Measurements from ENCODE around the gene RASD2. TPM values are rescaled to one million over a fixed set of nuclear protein-coding genes. Genes with fewer than 3 reads are reported as not detected.
A peak's percentile ranks its signal among the peaks of the same experiment; 100 is the strongest.
"Not testable (repeated sequence)": the region's sequence is repeated elsewhere in the genome, so short reads cannot be mapped to it uniquely, and the experiment has no call there.

The RASD2 gene, protein sequence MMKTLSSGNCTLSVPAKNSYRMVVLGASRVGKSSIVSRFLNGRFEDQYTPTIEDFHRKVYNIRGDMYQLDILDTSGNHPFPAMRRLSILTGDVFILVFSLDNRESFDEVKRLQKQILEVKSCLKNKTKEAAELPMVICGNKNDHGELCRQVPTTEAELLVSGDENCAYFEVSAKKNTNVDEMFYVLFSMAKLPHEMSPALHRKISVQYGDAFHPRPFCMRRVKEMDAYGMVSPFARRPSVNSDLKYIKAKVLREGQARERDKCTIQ
- not detected in 2 replicates for total RNA-seq

DNA sequence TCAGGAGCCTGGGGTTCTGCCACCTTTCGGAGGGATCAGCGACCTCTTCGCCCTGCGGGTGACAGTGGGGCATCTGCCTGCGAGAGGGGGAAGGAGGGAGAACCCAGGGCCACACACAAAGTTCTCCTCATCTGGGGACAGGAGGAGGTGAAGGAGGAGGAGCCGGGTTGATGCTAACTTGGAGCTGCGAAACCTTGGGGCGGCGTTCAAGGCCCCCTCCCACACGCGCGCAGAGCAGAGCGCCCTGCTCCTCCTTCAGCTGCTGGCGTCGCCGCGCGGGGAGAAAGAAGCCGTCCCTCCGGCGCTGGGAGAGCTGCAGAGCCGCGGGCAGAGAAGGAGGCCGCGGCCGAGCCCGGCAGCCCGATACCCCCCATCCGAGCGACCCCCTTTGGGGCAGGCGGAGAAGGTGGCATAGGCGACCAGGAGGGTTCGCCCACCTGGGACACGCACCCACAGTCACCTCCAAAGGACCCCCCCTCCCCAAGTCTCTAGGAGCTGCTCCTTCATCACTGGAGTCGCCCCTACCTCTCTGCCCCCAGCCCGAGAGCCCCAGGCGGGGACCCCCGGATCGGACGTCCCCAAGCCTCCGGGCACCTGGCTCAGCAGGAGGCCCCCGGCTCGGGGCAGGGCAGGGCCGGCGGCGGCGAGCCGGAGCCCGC is at the start of gene RASD2:
Gene RASD2, plus strand, starts transcription at position 237 of the 659 bp plus-strand sequence. CDS start 5,979 bp downstream, outside the sequence.
- DNase-seq (ENCODE audit: low read depth in 2 of 2), result no peak

DNA sequence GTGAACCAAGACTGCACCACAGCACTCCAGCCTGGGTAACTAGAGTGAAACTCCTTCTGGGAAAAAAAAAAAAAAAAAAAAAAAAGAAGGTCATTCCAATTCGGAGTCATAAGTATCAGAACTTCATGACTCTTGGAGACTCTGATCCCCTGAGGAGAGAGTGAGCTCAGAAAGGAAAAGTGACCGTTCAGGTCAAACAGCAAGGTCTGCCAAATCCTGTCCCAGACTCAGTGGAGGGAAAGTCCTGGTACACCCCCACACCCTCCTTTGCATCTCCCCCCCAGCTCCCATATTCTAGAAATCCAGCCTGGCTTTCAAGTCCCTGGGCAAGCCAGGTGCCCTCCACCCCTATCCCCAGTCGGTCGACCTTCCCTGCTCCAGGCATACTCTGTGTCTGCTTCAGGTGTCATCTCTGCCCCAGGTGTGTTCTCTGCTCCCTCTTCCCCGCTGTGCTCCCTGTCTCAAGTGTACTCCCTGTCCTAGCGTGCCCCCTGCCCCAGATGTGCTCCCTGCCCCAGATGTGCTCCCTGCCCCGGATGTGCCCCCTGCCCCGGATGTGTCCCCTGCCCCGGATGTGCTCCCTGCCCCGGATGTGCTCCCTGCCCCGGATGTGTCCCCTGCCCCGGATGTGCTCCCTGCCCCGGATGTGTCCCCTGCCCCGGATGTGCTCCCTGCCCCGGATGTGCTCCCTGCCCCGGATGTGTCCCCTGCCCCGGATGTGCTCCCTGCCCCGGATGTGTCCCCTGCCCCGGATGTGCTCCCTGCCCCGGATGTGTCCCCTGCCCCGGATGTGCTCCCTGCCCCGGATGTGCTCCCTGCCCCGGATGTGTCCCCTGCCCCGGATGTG is 49.3 kb upstream of the RASD2 start:
- not testable (repeated sequence) for DNase-seq (ENCODE audit: low read depth in 2 of 2)

DNA sequence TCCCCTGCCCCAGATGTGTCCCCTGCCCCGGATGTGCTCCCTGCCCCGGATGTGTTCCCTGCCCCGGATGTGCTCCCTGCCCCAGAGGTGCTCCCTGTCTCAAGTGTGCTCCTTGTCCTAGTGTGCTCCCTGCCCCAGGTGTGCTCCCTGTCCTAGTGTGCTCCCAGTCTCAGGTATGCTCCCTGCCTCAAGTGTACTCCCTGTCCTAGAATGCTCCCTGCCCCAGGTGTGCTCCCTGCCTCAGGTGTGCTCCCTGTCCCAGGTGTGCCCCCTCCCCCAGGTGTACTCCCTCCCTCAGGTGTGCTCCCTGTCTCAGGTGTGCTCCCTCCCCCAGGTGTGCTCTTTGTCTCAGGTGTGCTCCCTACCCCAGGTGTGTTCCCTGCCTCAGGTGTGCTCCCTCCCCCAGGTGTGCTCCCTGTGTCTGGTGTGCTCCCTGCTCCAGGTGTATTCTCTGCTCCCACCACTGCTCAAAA is 48.7 kb upstream of the RASD2 start:
- no peak for DNase-seq (ENCODE audit: low read depth in 2 of 2)

DNA sequence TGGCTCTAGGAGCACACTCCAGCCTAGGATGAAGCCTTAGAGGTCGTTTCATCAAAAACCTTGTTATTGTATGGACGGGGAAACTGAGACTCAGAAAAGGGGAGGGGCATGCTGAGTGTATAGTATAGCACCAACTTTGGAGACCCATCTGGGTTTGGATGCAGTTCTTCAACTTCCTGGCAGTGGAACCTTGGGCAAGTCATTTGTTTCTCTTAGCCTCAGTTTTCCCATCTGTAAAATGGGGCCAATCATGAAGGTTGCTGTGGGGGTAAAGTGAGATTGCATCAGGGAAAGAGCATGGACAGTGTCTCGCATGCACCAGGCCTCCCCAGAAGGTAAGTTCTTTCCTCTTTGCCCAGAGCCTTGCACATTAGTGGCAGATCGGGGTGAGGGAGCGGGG is 47.6 kb upstream of the RASD2 start:
- DNase-seq (ENCODE audit: low read depth in 2 of 2), result no peak

DNA sequence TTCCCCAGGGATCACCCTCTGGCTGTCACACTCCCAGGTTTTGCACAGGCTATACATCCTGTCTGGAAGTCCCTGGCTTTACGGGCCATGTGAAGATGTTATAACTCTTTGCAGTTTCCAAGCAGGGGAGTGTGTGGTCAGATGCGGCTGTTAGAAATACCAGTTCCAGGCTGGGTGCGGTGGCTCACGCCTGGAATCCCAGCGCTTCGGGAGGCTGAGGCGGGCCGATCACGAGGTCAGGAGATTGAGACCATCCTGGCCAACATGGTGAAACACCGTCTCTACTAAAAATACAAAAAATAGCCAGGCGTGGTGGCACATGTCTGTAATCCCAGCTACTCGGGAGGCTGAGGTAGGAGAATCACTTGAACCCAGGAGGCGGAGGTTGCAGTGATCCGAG is 44.9 kb upstream of the RASD2 start:
- not testable (repeated sequence) for DNase-seq (ENCODE audit: low read depth in 2 of 2)

DNA sequence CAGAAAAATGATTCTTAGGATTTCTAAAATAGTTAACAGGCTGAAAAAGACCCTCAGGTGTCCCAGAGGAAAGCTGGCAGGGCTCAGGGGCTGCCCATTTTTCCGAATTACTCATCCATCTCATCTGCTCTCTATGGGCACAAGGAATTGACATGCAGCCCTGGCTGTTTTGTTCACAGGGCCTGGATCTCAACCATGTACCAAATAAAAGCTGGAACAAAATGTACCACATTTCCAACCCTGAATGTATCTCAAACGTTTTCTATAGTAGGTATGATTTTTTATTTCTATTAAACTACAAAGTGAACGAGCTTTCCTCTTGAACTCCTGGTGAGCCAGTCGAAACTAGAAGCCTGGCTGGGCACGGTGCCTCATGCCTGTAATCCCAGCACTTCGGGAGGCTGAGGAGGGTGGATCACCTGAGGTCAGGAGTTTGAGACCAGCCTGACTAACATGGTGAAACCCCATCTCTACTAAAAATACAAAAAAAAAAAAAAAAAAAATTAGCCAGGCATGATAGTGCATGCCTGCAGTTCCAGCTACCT is 43.8 kb upstream of the RASD2 start:
- DNase-seq (ENCODE audit: low read depth in 2 of 2), result no peak

DNA sequence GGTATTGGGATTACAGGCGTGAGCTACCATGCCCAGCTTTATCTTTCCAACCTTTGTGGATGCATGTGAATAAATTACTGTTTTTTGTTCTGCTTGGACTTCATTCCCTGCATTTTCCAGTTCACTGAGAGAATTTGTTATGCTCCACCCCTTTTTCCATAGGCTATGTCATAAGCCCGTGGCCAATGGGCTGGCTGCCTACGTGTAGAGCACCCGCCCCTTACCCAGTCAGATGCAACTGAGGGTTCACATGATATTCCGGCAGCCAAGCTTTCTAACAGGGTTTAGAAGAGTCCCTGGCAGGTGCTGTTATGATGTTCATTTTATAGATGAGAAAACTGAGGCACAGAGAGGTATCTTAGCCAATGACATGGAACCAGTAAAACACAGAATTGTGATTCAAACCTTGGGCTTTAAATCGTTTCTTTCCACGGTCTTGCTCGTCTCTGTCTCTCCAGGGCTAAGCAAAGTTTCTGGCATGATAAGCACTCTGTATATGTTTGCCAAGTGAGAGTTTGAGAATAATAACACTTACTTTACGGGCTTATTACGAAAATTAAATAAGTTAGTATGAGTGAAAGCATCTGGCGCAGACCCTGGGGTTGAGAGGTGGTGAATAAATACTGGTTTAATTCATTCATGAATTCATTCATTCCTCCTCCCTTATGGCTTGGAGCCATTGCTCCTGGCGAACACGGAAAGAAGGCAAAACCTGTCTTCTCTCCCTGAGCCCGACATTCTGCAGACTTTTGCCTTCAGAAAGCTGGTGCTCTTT is 42.4 kb upstream of the RASD2 start:
- DNase-seq (ENCODE audit: low read depth in 2 of 2), result peak in 1 of 2 donors; percentile 39

DNA sequence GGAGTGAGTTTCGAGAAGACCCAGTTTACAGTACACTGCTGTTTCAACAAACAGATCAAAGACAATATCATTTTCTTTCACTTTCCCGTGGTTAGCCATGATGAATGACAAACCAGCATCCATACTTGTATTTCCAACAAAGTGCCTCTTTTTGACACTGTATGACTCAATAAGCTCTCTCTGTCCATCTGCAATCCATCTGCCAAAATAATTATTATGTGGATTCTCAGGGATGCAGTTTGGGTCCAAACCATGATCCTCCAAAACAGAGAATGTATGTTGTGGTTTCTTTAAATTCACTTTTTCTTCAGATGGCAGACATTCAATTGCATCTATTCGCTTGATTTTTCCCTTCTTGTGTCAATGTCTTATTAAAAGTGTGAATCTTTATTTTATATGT is 37.8 kb upstream of the RASD2 start:
- DNase-seq (ENCODE audit: low read depth in 2 of 2), result no peak

DNA sequence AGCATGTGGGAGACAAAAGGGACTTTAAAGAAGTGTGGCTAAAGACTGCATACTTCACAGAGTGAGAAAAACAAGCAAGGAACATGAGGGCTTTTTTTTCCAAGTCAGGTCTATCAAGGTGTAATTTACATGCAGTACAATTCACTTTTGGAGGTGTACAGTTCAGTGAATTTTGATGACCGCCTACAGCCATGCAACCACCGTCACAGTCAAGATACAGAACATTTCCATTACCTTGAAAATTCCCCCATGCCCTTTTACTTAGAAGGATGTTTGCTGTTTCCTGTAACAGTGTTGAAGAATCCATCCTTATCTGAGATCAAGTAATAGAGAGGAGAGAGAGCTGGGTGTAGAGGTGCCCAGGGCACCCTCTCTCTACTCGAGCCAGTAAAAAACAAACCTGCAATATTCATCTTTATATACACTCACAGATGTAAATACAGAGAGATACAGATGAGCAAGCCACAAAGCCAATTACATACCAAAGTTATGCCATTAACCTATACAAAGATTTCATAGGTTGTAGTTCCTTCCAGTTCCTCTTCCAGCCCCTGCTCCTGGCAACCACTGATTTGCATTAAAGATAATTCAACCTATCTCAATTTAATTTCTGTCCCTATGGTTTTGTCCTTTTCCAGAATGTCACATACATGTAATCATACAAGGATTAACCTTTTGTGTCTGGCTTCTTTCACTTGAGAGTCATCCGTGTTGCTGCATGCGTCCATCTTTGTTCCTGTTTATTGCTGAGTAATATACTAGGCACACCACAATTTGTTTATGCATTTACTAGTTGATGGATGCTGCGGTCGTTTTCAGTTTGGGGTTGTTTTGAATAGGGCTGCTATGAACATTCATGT is 35.0 kb upstream of the RASD2 start:
- DNase-seq (ENCODE audit: low read depth in 2 of 2), result no peak

DNA sequence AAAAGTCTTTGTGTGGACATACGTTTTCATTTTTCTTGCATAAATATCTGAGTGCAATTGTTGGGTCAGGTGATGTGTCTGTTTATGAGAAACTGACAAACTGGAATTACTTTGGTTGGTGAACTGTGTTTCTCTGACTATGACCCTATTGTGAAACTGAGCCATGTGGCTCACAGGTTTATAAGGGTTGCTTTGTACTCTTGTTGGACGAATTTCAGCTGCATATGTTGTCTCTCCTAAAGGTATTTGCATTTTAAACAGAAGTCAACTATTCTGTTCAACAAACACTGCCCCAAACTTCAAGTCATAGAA is 34.4 kb upstream of the RASD2 start:
- no peak for DNase-seq (ENCODE audit: low read depth in 2 of 2)

DNA sequence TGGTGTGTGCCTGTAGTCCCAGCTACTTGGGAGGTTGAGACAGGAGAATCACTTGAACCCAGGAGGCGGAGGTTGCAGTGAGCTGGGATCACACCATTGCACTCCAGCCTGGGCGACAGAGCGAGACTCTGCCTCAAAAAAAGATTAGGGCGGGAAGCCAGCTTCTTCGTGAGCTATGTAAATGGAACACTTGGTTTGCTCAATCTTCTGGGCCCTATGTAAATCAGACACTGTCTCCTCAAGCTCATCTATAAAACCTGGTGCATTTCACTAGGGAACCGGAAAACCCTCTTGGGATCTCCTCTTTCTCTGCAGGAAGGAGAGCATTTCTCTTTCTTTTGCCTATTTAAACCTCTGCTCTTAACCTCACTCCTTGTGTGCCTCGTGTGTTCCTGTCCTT is 32.8 kb upstream of the RASD2 start:
- not testable (repeated sequence) for DNase-seq (ENCODE audit: low read depth in 2 of 2)

DNA sequence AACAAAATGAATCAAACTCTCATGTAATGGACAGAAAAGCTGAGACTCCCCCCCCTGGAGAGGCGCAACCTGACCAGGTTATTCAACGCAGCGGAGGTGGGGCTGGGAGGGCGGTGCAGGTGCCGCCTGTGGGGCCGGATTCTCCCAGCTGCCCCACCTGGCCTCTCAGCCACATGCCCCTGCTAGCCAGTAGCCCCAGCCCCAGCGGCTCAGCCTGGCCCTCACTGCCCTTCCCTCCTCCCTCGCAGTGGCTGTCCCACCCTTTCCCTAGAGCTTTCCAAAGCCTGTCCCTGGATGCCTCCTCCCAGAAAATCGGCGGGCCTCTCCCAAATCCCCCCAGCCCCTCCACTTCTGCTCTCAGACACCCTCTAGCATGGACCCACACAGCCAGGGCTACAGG is 31.2 kb upstream of the RASD2 start:
- DNase-seq (ENCODE audit: low read depth in 2 of 2), result no peak

DNA sequence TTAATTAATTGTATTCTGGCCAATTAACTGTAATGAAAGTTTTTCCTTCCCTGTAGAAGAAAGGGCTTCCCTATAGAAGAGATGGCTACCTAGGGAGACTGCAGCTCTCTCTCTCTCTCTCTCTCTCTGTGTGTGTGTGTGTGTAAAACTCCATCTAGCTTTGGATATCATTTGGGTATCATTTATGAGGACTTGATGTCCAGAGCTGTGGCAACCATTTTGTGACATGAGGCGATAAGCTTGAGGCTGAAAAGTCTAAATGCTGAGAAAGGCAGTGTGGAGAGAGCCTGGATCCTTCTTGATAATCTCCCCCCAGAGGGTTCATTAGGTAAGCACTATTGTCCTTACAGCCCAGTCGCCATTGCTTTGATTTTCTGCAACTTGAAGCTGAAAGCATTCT is 30.7 kb upstream of the RASD2 start:
- no peak for DNase-seq (ENCODE audit: low read depth in 2 of 2)

DNA sequence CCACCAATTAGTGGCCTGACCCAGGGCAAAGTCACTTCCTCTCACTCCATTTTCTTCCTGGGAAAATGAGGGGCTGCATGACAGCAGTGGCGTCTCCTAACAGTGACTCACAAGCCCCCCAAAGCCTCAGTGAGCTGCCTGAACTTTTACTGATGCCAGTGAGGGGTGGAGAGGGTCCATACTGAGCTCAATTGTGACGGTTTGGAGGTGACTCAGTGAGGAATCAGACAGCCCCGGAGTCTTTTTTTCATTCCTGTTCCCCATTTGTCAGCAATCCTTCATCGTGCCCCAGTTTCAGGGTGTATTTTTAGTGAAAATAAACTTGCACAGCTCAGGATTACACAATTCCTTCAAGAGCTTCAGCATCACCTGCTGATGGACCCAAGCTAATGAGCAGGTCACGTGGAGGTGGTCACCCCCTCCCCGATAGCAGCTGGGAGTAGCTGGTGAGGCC is 30.1 kb upstream of the RASD2 start:
- no peak for DNase-seq (ENCODE audit: low read depth in 2 of 2)

DNA sequence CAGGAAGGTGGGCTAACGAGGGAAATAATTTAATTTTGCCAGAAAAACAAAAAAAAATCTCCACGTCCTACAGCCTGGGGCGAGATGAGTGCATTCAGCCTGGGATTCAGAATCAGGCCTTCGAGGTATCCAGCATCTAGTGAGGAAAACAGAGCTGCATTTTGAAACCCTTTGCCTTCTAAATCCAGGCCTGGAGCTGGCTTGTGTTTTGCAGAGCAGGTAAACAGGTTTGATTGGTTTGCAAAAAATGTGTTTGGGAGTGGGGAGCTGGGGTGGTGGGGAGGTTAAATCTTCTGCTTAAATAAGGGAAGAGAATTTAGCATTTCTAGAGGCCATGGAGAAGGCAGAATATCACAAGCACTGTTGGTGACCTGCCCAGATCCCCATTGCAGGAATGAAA is 29.7 kb upstream of the RASD2 start:
- DNase-seq (ENCODE audit: low read depth in 2 of 2), result no peak

DNA sequence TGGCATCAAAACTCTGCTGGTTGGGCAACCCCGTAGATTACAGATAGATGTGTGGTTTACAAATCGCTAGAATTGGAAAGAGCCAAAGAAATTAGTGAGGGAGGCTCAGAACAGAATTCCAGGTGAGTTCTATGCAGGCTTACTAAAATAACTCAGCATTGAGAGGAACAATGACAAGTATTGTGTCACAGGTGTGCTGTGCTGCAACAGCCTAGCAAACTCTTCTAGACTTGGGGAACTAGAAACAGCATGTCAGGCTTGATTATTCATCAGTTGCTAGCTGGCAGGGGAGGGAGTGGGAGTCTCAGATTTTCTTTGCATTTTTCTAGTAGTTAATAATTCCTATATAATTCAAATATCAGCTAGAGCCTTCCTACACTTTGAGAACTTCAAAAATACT is 26.3 kb upstream of the RASD2 start:
- DNase-seq (ENCODE audit: low read depth in 2 of 2), result no peak

DNA sequence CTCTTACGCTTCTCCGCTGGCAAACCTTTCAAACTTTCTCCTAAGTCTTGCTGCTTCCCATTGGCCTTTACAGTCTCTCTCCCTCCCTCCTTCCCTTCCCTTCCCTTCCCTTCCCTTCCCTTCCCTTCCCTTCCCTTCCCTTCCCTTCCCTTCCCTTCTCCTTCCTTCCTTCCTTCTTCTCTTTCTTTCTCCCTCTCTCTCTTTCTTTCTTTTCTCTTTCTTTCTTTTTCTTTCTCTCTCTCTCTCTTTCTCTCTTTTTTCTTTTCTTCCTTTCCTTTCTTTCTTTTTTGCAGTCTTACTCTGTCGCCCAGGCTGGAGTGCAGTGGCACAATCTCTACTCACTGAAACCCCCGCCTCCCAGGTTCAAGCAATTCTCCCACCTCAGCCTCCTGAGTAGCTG is 24.7 kb upstream of the RASD2 start:
- not testable (repeated sequence) for DNase-seq (ENCODE audit: low read depth in 2 of 2)

DNA sequence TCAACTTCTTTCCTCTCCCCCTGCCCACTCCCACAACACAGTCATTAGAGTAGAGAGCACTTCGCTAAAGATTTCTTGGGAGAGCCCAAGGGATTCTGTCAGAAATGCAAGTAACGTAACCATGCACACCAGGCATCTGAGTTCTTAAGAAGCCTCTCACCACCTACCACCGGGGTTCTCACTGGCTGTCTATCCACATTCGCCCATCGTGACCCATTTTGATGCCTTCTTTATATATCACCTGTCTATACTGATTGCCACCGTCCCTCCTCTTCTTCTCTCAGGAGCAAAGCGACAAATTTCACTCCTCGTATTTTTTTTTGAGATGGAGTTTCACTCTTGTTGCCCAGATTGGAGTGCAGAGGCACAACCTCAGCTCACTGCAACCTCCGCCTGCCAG is 23.9 kb upstream of the RASD2 start:
- DNase-seq (ENCODE audit: low read depth in 2 of 2), result no peak

DNA sequence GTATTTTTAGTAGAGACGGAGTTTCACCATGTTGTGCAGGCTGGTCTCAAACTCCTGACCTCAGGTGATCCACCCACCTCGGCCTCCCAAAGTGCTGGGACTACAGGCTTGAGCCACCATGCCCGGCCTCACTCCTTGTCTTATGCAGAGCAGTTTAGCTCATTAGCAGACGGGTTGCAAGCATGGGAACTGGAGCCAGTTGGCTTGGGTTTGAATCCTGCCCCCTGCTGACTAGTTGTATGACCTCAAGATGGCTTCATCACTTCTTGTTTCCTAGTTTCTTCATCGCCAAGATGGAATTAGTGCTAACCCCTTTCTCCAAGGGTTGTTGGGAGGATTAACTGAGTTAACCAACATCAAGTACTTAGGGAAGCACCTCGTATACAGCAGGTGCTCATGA is 23.4 kb upstream of the RASD2 start:
- no peak for DNase-seq (ENCODE audit: low read depth in 2 of 2)

DNA sequence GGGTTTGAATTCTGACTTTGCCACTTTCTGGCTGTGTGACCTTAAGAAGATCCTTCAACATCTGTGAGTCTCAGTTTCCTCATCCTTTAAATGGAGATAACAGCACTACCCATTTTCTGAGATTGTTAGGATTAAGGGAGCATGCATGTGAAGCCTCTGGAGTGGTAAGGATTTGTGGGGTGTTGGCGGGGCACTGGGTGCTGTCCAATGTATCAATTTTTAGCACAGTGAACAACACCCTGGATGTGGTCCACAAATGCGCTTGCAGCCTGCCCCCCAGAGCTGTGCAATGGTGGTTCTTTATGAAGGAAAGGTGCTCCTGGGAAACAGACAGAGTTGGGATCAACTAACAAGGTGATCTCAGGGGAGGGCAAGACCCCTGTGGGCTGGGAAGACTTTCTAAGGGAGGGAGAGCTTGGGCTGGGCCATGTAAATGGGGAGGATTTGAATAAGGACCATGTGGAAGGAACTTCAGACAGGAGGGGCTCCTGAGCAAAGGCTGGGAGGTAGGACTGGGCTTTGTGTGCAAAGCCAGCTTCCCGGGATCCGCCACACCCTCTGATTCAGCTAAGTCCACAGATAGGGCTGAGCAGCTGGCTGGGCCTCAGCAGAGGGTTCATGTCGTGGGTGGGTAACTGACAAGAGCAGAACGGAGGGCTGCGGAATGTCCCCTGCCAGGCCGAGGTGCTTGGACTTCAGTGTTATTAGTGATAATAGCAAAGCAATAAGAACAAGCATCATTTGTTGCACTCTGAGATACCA is 22.7 kb upstream of the RASD2 start:
- no peak for DNase-seq (ENCODE audit: low read depth in 2 of 2)
